ENCODE results near the gene NCAM1. TPM values are rescaled to one million over a fixed set of nuclear protein-coding genes. Genes with fewer than 3 reads are reported as not detected.
A peak's percentile ranks its signal among the peaks of the same experiment; 100 is the strongest.

The NCAM1 gene
- total RNA-seq, 2 experiments from 2014 or later, result 0.34 TPM; not detected in 1

DNA sequence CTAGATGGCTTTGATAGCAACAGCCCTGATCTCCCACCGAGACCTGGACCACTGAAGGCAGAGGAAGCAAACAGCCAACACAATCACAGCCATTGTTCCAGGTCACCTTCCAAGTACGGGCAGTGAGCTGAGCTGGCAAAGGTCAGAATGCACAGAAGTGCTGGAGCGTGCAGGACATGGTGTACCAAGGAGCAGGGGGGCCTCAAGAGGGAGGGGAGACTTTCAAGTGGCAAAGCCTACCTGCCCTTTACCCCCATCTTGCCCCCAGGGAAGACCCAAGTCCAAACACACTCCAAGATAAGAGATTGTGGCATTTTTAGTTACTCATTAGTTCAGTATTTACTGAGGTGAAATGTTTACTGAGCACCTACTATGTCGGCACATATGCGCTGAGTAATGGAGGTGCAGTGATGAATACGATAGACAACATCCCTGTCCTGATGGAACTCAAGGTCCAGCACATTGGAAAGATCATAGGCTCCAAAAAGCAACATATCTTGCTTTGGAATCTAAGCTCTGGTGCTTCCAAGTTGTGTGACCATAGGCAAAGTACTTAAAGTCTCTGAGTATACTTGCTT, 327.2 kb downstream of the NCAM1 start:
- Mint-ChIP-seq H3K27ac (no peak overlapping the region), H3K4me3 (no peak overlapping the region), H3K4me1 (ENCODE audit: low read depth) (no peaks in the 10 kb centered on the region), H3K36me3 (ENCODE audit: low read depth) (no peaks in the 10 kb centered on the region), H3K27me3 (peaks cover 13% of the 10 kb centered on the region), H3K9me3 (no peaks in the 10 kb centered on the region)
- H3K4me1 ChIP-seq (ENCODE audit: insufficient read depth, low read length), result peaks cover 4% of the 10 kb centered on the region
- no peaks in the 10 kb centered on the region for H3K9me3 ChIP-seq (ENCODE audit: control insufficient read depth in 1 of 2, insufficient read depth in 1 of 2, low read length in 2 of 2)
- no peak for DNase-seq
- CTCF ChIA-PET, result no interaction called here
- H3K27ac ChIP-seq (ENCODE audit: low read depth in 1 of 2, low read length in 2 of 2), result no peak overlapping the region
- POLR2A ChIA-PET, result interaction anchor here (1.0 kb wide), 1 partner anchor 25 kb away, joined by 3 read pairs; the partner anchor contains the start of gene TTC12
- H3K36me3 ChIP-seq (ENCODE audit: insufficient read depth, low read length), result no peaks in the 10 kb centered on the region
- H3K27me3 ChIP-seq (ENCODE audit: control insufficient read depth in 1 of 2, insufficient read depth in 2 of 2, low read length in 2 of 2), result peaks cover 0 to under 1% of the 10 kb centered on the region in 2 experiments
- ATAC-seq (ENCODE audit: poor library complexity), result no peak
- TF ChIP-seq, protein P1, sequence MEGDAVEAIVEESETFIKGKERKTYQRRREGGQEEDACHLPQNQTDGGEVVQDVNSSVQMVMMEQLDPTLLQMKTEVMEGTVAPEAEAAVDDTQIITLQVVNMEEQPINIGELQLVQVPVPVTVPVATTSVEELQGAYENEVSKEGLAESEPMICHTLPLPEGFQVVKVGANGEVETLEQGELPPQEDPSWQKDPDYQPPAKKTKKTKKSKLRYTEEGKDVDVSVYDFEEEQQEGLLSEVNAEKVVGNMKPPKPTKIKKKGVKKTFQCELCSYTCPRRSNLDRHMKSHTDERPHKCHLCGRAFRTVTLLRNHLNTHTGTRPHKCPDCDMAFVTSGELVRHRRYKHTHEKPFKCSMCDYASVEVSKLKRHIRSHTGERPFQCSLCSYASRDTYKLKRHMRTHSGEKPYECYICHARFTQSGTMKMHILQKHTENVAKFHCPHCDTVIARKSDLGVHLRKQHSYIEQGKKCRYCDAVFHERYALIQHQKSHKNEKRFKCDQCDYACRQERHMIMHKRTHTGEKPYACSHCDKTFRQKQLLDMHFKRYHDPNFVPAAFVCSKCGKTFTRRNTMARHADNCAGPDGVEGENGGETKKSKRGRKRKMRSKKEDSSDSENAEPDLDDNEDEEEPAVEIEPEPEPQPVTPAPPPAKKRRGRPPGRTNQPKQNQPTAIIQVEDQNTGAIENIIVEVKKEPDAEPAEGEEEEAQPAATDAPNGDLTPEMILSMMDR (IDR thresholded peaks at IDR 0.05), result no peak
- H3K4me3 ChIP-seq (ENCODE audit: low read length), result no peak overlapping the region
- intact Hi-C loops (cut with DNase I, micrococcal nuclease), result loop anchor here in 1 of 2 experiments (2.0 kb wide), 1 partner anchor 1000 kb away; no protein-coding TSS in a partner anchor

DNA sequence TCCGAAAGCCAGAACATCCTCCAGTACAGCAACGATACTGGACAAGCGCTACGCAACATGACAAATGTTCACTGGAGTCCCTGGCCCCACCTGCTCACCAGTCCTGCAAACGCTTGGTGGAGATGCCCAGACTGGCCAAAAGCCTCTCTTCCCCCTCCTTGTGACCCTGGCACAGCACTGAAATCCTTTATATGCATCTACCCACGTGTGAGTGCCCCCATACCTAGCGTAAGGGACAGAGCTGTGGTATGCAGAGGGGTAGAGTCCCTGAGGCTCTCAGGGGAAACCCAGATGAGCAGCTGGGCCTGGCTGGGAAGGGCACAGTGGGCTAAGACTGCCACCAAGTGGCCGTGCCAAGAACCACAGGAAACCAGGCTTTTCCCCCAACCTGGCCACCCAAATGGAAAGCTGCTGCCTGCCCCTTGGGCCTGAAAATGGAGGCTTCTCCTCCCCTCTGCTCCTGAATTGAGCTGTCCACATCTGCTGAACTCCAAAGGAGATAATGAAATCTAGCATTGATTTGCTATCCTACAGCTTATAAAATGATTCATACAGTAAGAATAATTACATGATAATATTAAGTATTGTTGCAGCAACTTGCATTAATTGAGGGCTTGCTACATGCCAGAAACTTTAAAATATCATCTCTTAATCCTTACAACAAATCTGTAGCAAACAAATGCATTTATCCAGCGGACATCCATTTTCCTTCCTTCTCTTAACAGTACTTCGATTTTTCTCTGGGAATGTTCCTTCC, 328.4 kb downstream of the NCAM1 start:
- peaks cover 4% of the 10 kb centered on the region for H3K4me1 ChIP-seq (ENCODE audit: insufficient read depth, low read length)
- Mint-ChIP-seq H3K27me3 (peaks cover 23% of the 10 kb centered on the region), H3K4me1 (ENCODE audit: low read depth) (no peaks in the 10 kb centered on the region), H3K9me3 (no peaks in the 10 kb centered on the region), H3K27ac (no peak overlapping the region), H3K4me3 (no peak overlapping the region), H3K36me3 (ENCODE audit: low read depth) (no peaks in the 10 kb centered on the region)
- no peaks in the 10 kb centered on the region for H3K9me3 ChIP-seq (ENCODE audit: control insufficient read depth in 1 of 2, insufficient read depth in 1 of 2, low read length in 2 of 2)
- CTCF ChIA-PET, result interaction anchor here (0.6 to 1.7 kb wide), 8 partner anchors 9 to 1599 kb away, joined by 3 to 6 read pairs (median 4); no protein-coding TSS in a partner anchor
- DNase-seq, result peak; percentile 24 to 79 (median 48)
- peaks cover 0 to 5% of the 10 kb centered on the region in 2 experiments for H3K27me3 ChIP-seq (ENCODE audit: control insufficient read depth in 1 of 2, insufficient read depth in 2 of 2, low read length in 2 of 2)
- TF ChIP-seq, protein P1 (IDR thresholded peaks at IDR 0.05), result peak; percentile 74
- intact Hi-C loops (cut with DNase I, micrococcal nuclease), result loop anchor here (1.0 to 5.0 kb wide), 6 partner anchors 701 to 1987 kb away; no protein-coding TSS in a partner anchor
- peak; percentile 98 for ATAC-seq (ENCODE audit: poor library complexity)
- H3K36me3 ChIP-seq (ENCODE audit: insufficient read depth, low read length), result no peaks in the 10 kb centered on the region
- POLR2A ChIA-PET, result interaction anchor here (1.0 to 1.2 kb wide), 2 partner anchors 24 to 702 kb away, joined by 3 to 6 read pairs; partner anchors contain the start of gene TTC12
- H3K4me3 ChIP-seq (ENCODE audit: low read length), result no peak overlapping the region
- no peak overlapping the region for H3K27ac ChIP-seq (ENCODE audit: low read depth in 1 of 2, low read length in 2 of 2)

DNA sequence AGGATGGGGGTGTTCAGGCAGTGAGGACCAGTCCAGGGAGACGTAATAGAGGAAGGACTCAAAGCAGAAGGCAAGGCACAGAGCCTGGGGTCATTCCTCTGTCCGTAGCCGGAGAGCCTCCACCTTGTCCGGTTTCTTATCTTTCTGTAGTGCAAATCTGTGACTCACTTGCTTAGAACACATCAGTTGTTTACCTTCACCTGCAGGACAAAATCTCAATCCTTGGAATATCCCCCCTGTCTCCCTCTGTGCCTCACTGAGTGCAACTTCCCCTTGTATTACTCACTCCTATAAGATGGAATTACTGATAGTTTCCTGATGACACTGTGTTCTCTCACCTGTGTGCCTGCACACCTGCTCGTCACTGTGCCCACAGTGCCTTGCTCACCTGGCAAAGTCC, 332.7 kb downstream of the NCAM1 start:
- Mint-ChIP-seq H3K27me3 (peaks cover 51% of the 10 kb centered on the region), H3K36me3 (ENCODE audit: low read depth) (no peaks in the 10 kb centered on the region), H3K4me3 (no peak overlapping the region), H3K27ac (no peak overlapping the region), H3K4me1 (ENCODE audit: low read depth) (no peaks in the 10 kb centered on the region), H3K9me3 (no peaks in the 10 kb centered on the region)
- no peaks in the 10 kb centered on the region for H3K9me3 ChIP-seq (ENCODE audit: control insufficient read depth in 1 of 2, insufficient read depth in 1 of 2, low read length in 2 of 2)
- CTCF ChIA-PET, result no interaction called here
- ATAC-seq (ENCODE audit: poor library complexity) (no peak), DNase-seq (no peak)
- intact Hi-C loops (cut with DNase I, micrococcal nuclease), result loop anchor here in 1 of 2 experiments (5.0 kb wide), 1 partner anchor 1992 kb away; no protein-coding TSS in a partner anchor
- H3K27ac ChIP-seq (ENCODE audit: low read depth in 1 of 2, low read length in 2 of 2), result no peak overlapping the region
- no peak overlapping the region for H3K4me3 ChIP-seq (ENCODE audit: low read length)
- no peaks in the 10 kb centered on the region for H3K36me3 ChIP-seq (ENCODE audit: insufficient read depth, low read length)
- POLR2A ChIA-PET, result no interaction called here
- H3K4me1 ChIP-seq (ENCODE audit: insufficient read depth, low read length), result peaks cover 4% of the 10 kb centered on the region
- H3K27me3 ChIP-seq (ENCODE audit: control insufficient read depth in 1 of 2, insufficient read depth in 2 of 2, low read length in 2 of 2), result peaks cover 5% of the 10 kb centered on the region in 2 experiments
- TF ChIP-seq, protein P1 (IDR thresholded peaks at IDR 0.05), result no peak
